HEK293 (cell line): Measurements from ENCODE around the gene DNM1.

Experiments used
- KLF10 ChIP-seq: fragments of 450-650 bp; IDR thresholded peaks from 2 replicates; pipeline ENCODE4 v1.5.1; 2018; ENCODE audit warnings: missing biosample characterization, mild to moderate bottlenecking, missing genetic modification characterization
- REST ChIP-seq: fragments of 450-650 bp; formaldehyde crosslinking; IDR thresholded peaks from 2 replicates; pipeline ENCODE4 v1.5.1; 2016; ENCODE audit warnings: missing biosample characterization, missing genetic modification characterization
- ZNF202 ChIP-seq: fragments of 450-650 bp; formaldehyde crosslinking; IDR thresholded peaks from 2 replicates; pipeline ENCODE4 v1.5.1; 2016; ENCODE audit warnings: missing biosample characterization, missing genetic modification characterization, borderline replicate concordance
- ZNF510 ChIP-seq: fragments of 450-650 bp; formaldehyde crosslinking; IDR thresholded peaks from 2 replicates; pipeline ENCODE4 v1.5.1; 2018; ENCODE audit warnings: mild to moderate bottlenecking, missing genetic modification characterization, missing biosample characterization; ENCODE audit not compliant: insufficient replicate concordance

- no peak for TF ChIP-seq ZNF510 (tag by site-specific recombination)
- TF ChIP-seq REST (tag by site-specific recombination): no peak
- TF ChIP-seq KLF10 (tag by site-specific recombination): no peak
- no peak for TF ChIP-seq ZNF202 (tag by site-specific recombination)
Observed at GRCh38 chr9:128215491-128216409, 12.6 kb downstream of the DNM1 start.
